ENCODE data around the gene INPP5D.

DNA sequence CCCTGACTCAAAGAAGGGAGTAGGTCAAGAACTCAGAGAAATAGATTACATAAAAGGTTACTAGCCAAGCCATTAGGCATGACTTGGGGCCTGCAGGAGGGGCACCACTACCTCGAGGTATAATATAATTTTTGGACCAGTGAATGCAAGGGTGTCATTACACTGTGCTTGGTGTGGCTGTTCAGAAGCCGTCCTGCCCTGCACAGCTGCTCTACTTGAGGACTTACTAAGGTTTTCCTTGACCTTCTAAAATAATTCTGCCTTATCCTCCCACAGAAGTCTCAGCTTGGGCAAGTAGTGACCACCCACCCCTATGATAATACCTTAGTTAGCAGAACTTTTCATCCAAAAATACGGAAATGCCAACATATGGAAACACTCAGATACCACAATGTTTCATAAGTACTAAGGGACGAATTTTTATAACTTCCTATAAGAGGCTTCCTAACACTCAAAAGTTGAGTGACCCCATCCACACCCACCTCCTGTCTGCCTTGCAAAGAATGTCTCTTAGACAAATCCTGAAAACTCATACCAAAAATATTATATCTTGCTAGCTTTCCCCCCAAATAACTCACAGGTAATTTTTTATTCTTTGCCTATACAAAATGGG is 173.6 kb downstream of the INPP5D start:
- TF ChIP-seq, protein P1, sequence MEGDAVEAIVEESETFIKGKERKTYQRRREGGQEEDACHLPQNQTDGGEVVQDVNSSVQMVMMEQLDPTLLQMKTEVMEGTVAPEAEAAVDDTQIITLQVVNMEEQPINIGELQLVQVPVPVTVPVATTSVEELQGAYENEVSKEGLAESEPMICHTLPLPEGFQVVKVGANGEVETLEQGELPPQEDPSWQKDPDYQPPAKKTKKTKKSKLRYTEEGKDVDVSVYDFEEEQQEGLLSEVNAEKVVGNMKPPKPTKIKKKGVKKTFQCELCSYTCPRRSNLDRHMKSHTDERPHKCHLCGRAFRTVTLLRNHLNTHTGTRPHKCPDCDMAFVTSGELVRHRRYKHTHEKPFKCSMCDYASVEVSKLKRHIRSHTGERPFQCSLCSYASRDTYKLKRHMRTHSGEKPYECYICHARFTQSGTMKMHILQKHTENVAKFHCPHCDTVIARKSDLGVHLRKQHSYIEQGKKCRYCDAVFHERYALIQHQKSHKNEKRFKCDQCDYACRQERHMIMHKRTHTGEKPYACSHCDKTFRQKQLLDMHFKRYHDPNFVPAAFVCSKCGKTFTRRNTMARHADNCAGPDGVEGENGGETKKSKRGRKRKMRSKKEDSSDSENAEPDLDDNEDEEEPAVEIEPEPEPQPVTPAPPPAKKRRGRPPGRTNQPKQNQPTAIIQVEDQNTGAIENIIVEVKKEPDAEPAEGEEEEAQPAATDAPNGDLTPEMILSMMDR (conservative IDR thresholded peaks at IDR 0.05; ENCODE audit: low read depth, low read length) = no peak
- no peak for TF ChIP-seq EZH2 (IDR thresholded peaks at IDR 0.05; ENCODE audit: borderline replicate concordance, low read depth, low read length, poor library complexity, severe bottlenecking)

All from A673 (cell line).